T-helper 1 cell (primary cell): ENCODE results near the gene MAN2A1.

Experiments
- DNase-seq, 5 donors: peaks; one replicate each; pipeline ENCODE4 v3.0.0-alpha.2; 2012 to 2020

The MAN2A1 gene

GRCh38 chr5:109914906-109915305 lies 225.2 kb downstream of the MAN2A1 start:
- no peak for DNase-seq

- no peak for DNase-seq
Measured at GRCh38 chr5:109916481-109917153, 226.9 kb downstream of the MAN2A1 start.
